Activated CD4-positive, alpha-beta memory T cell treated with anti-CD3 and anti-CD28 coated beads for 36 hours (primary cell): ENCODE results near the gene PDE4B. TPM values are rescaled to one million over a fixed set of nuclear protein-coding genes. Genes with fewer than 3 reads are reported as not detected.
A peak's percentile ranks its signal among the peaks of the same experiment; 100 is the strongest.

Experiments used
- CTCF ChIA-PET: fragments of 350-600 bp; sonication (Branson Sonifier 250); formaldehyde crosslinking; loops from one replicate; lab custom pipeline; 2021; ENCODE audit warnings: antibody characterized with exemption, inconsistent platforms; lab: Charles Lee
- POLR2A ChIA-PET: fragments of 350-600 bp; sonication (Branson Sonifier 250); formaldehyde crosslinking; loops from one replicate; lab custom pipeline; 2021; ENCODE audit warnings: antibody characterized with exemption; lab: Charles Lee
- DNase-seq: peaks from one replicate; pipeline ENCODE4 v3.0.0-alpha.2; 2020
- H3K27ac Mint-ChIP-seq: one replicate; pipeline ENCODE4 v1.8.0; 2021; ENCODE audit warnings: mixed read lengths
- H3K27me3 Mint-ChIP-seq: one replicate; pipeline ENCODE4 v1.8.0; 2021; ENCODE audit warnings: mixed read lengths
- H3K36me3 Mint-ChIP-seq: one replicate; pipeline ENCODE4 v1.8.0; 2021; ENCODE audit warnings: mixed read lengths
- H3K4me1 Mint-ChIP-seq: one replicate; pipeline ENCODE4 v1.8.0; 2021; ENCODE audit warnings: low read depth, mixed read lengths
- H3K4me3 Mint-ChIP-seq: one replicate; pipeline ENCODE4 v1.8.0; 2021; ENCODE audit warnings: mild to moderate bottlenecking, mixed read lengths
- H3K9me3 Mint-ChIP-seq: one replicate; pipeline ENCODE4 v1.8.0; 2021; ENCODE audit warnings: mixed read lengths
- intact Hi-C: fragments of 100-400 bp; cut with micrococcal nuclease; formaldehyde crosslinking; loops from one replicate; pipeline ENCODE4 v1.15.1; 2023
- total RNA-seq, 2 experiments: library from RNA; stranded (reverse); gene quantifications; one replicate each; pipeline ENCODE4 v1.2.3, GENCODE V29; 2021

The PDE4B gene
- total RNA-seq, 2 experiments from 2014 or later = 34.7 to 38.3 TPM

DNA sequence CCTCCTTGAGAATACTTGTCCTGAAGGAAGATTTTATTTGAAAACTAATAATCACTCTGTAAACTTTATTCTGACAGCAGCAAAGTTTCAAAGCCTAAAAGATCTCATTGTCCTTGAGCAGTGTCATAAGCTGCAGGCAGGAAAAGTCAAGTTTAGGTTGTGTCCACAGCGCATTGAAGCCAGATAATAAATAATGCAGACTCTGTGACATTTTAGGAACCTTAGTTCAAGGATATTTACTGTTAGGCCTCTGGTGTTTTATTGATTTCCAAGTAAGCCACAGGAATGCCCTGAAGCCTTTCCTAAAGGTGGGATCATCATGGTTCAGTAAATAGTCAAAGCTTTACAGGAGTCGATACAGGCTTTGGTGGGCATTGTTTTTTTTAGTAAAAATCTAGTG lies 384.8 kb downstream of the PDE4B start:
- ChIA-PET CTCF (no interaction called here), POLR2A (no interaction called here)
- H3K36me3 Mint-ChIP-seq = no peaks in the 10 kb centered on the region
- intact Hi-C loops = no loop called here
- peaks cover 6% of the 10 kb centered on the region for H3K27me3 Mint-ChIP-seq
- DNase-seq = no peak
- no peaks in the 10 kb centered on the region for H3K9me3 Mint-ChIP-seq
- peaks cover 9% of the 10 kb centered on the region for H3K4me1 Mint-ChIP-seq
- no peak overlapping the region for H3K4me3 Mint-ChIP-seq
- H3K27ac Mint-ChIP-seq = no peak overlapping the region

DNA sequence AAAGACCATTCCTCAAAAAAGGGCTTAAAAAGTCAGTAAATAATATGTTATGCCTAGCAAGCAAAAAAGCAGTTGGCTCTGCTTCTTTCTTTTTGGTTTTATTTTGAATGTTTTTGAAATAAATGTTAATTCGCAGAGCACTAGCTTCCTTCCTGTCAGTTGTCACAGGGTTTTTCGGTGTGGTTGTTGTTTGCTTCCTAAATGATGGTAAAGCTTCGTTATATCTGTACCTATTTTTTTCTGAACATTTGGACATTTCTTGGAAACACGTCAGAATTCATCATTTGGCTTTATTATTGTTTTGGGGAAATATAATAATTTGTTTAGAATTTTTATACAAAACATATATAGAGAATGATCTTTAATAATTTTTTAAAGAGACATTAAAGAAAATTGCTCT lies 389.3 kb downstream of the PDE4B start:
- no peak overlapping the region for H3K27ac Mint-ChIP-seq

DNA sequence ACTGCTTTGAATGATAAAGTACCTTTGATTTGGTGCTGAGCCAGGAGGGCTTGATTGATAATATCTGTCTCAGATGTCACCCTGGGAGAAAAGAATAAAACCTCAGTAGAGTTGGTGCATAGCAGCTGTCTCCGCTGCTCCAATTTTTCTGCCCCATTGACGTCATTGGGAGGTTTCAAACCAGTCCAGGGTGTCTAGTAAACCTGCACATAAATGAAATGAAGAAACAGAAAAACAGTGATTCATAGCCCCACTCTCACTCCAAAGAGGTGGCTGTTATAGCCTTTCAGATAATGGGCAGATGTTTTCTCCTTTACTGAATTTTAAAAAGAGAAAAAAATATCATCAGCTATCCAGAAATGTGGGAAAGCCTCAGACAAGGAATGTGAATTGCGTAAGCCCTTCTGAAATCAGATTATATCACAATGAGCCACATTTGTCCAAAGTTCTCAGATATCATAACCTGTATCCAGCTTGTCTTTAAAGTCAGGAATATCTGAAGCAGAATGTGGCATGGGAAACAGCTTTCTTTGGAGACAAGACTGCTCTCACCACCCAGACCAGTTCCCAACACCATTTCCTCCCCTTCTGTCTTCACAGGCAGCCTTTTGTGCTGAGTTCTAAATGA lies 390.0 kb downstream of the PDE4B start:
- intact Hi-C loops = loop anchor here (2.0 to 5.0 kb wide), 4 partner anchors 32 to 370 kb away; no protein-coding TSS in a partner anchor
- ChIA-PET CTCF (interaction anchor here (0.7 to 5.0 kb wide), 2 partner anchors 60 to 86 kb away, joined by 3 to 31 read pairs; no protein-coding TSS in a partner anchor), POLR2A (no interaction called here)
- Mint-ChIP-seq H3K27ac (no peak overlapping the region), H3K9me3 (no peaks in the 10 kb centered on the region), H3K4me1 (peaks cover 23% of the 10 kb centered on the region), H3K27me3 (peaks cover 7% of the 10 kb centered on the region), H3K36me3 (no peaks in the 10 kb centered on the region), H3K4me3 (no peak overlapping the region)
- DNase-seq = peak; percentile 66

More for the DNA sequence above, 389.3 kb downstream of the PDE4B start:
- intact Hi-C loops = loop anchor here (2.0 to 5.0 kb wide), 4 partner anchors 33 to 369 kb away; no protein-coding TSS in a partner anchor
- CTCF ChIA-PET = interaction anchor here (5.0 kb wide), 1 partner anchor 61 kb away, joined by 31 read pairs; no protein-coding TSS in a partner anchor
- no peaks in the 10 kb centered on the region for H3K36me3 Mint-ChIP-seq
- peaks cover 10% of the 10 kb centered on the region for H3K27me3 Mint-ChIP-seq
- no peak for DNase-seq
- H3K4me1 Mint-ChIP-seq = peaks cover 23% of the 10 kb centered on the region
- H3K4me3 Mint-ChIP-seq = no peak overlapping the region
- POLR2A ChIA-PET = no interaction called here
- no peaks in the 10 kb centered on the region for H3K9me3 Mint-ChIP-seq

DNA sequence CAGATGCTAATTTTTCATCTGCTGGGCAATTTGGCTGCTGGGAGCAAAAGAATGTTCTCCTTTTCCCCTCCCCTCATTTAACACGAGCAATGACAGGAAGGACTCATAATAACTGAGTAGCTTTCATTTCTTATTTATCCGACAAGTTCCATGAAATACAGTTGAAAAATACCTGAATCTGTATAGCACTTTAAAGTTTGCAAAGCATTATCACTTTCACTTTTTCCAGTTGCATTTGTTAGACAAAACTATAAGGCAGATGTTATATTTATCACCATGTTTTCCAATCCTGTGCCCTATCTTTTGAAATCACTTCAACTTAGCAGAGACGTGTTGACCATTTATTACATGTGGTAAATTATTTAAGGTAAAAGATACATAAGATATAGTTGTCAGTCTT lies 390.7 kb downstream of the PDE4B start:
- ChIA-PET POLR2A (interaction anchor here (0.6 kb wide), 1 partner anchor 344 kb away, joined by 3 read pairs; no protein-coding TSS in a partner anchor), CTCF (interaction anchor here (5.0 kb wide), 1 partner anchor 60 kb away, joined by 31 read pairs; no protein-coding TSS in a partner anchor)
- no peak for DNase-seq
- no peaks in the 10 kb centered on the region for H3K36me3 Mint-ChIP-seq
- no peaks in the 10 kb centered on the region for H3K9me3 Mint-ChIP-seq
- peaks cover 7% of the 10 kb centered on the region for H3K27me3 Mint-ChIP-seq
- no peak overlapping the region for H3K4me3 Mint-ChIP-seq
- peaks cover 23% of the 10 kb centered on the region for H3K4me1 Mint-ChIP-seq
- intact Hi-C loops = loop anchor here (2.0 to 5.0 kb wide), 4 partner anchors 31 to 371 kb away; no protein-coding TSS in a partner anchor
- H3K27ac Mint-ChIP-seq = no peak overlapping the region

DNA sequence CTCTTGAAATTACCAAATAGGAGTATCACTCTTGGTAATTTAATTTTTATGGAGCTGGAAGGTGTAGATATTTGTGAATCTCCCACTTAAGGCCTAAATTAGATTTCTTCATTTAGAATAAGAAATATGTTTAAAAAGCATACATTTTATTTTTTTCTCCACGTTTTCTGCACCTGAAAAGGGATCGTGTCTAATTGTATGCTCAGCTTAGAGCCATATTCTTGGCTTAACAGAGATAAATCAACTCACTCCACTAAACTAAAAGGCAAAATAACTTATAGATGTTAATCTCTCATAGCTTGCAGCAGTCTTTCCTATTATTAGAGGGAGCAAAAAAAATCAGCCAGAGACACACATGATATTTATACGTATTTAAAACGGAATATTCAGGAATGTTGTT lies 404.4 kb downstream of the PDE4B start:
- Mint-ChIP-seq H3K27me3 (no peaks in the 10 kb centered on the region), H3K4me3 (no peak overlapping the region), H3K9me3 (no peaks in the 10 kb centered on the region), H3K4me1 (no peaks in the 10 kb centered on the region), H3K36me3 (no peaks in the 10 kb centered on the region), H3K27ac (no peak overlapping the region)
- DNase-seq = no peak
- POLR2A ChIA-PET = no interaction called here
- intact Hi-C loops = no loop called here
- CTCF ChIA-PET = no interaction called here

DNA sequence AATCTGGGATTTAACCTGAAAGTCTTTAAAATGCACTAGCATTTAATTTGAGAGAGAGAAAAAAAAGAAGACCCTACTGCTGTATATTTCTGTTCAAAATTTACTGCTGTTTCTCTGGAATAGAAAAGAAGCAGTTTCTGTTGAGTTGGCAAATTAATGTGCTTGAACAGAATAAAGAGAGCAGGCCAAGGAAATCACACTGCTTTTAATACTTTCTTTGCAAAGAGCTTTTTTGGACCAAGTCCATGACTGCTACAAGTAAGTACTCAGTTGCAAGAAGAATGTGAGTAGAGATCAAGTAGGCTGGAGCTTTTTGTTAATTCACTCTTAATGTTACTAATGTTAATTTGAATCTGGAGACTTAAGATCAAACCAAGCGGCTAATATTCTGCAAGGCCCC lies 405.1 kb downstream of the PDE4B start:
- CTCF ChIA-PET = no interaction called here
- Mint-ChIP-seq H3K36me3 (no peaks in the 10 kb centered on the region), H3K27ac (no peak overlapping the region), H3K9me3 (no peaks in the 10 kb centered on the region), H3K4me3 (no peak overlapping the region), H3K27me3 (no peaks in the 10 kb centered on the region), H3K4me1 (no peaks in the 10 kb centered on the region)
- intact Hi-C loops = no loop called here
- POLR2A ChIA-PET = no interaction called here
- no peak for DNase-seq

DNA sequence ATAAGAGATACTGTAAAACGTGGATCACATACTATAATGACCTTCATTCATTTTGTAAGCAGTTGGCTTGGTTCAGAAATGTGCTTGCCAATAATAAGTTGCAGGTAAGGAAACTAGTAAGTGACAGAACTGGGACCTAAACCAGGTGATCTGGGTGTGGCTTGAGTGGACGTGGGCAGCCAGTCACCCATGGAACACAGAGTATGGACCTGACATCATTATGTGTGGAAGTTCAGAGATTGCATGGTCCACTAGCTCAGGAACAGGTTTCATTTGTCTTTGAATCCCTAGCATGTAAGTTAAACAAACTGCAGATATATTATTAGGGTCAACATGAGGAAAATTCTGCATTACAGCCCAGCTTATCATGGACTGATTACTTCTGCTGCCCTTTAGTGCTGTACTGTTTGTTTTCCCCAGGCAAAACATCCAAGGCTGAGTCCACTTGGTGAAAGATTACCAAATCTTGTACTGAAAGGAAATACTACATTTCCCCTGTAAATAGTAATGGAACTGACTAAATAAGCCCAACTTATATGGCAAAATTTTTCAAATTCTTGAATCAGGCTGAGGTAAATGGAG lies 414.0 kb downstream of the PDE4B start:
- ChIA-PET POLR2A (no interaction called here), CTCF (no interaction called here)
- intact Hi-C loops = no loop called here

DNA sequence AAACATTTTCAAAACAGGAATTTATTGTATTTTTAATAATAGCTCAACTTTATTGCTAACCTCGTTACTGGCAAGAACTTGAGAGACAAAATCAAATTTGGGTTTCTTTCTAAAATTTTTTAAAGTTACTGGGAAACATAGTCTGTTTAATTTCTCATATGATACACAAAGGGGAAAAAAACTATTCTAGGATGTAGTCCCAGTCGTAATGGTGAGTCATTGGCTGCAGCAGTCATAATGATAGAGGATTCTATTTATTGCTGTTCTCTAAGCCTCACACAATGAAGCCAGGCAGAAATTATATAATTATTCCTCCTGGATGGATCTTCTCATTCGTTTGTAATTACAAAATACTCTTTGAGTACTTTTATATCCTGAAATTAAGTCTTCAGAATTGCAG lies 414.8 kb downstream of the PDE4B start:
- intact Hi-C loops = no loop called here
- no peak overlapping the region for H3K4me3 Mint-ChIP-seq
- H3K4me1 Mint-ChIP-seq = peaks cover 4% of the 10 kb centered on the region
- POLR2A ChIA-PET = no interaction called here
- peaks cover 8% of the 10 kb centered on the region for H3K27me3 Mint-ChIP-seq
- no peak overlapping the region for H3K27ac Mint-ChIP-seq
- H3K9me3 Mint-ChIP-seq = peaks cover 7% of the 10 kb centered on the region
- CTCF ChIA-PET = interaction anchor here (1.0 kb wide), 1 partner anchor 239 kb away, joined by 3 read pairs; no protein-coding TSS in a partner anchor
- no peaks in the 10 kb centered on the region for H3K36me3 Mint-ChIP-seq
- DNase-seq = no peak

More for the DNA sequence above, 414.0 kb downstream of the PDE4B start:
- no peaks in the 10 kb centered on the region for H3K36me3 Mint-ChIP-seq
- peaks cover 4% of the 10 kb centered on the region for H3K4me1 Mint-ChIP-seq
- peaks cover 8% of the 10 kb centered on the region for H3K27me3 Mint-ChIP-seq
- peaks cover 7% of the 10 kb centered on the region for H3K9me3 Mint-ChIP-seq
- no peak overlapping the region for H3K4me3 Mint-ChIP-seq
- no peak for DNase-seq
- no peak overlapping the region for H3K27ac Mint-ChIP-seq

DNA sequence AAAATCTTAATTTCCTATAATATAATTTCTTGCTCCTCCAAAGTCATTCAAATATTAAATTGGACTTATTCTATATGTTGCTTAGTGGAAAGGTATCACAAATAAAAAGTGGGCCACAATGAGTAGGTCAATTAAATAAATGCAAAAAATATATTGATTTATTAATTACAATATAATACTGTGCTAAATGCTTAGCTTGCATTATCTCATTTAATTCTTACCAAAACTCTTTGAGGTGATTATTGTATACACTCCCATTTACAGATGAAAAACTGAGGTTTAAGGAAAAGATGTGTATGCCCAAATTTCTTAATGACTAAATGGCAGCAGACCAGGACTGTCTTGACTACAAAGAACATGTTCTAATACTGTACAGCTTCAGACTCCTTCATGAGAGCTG lies 415.9 kb downstream of the PDE4B start:
- Mint-ChIP-seq H3K36me3 (no peaks in the 10 kb centered on the region), H3K4me1 (peaks cover 4% of the 10 kb centered on the region), H3K4me3 (no peak overlapping the region), H3K27ac (no peak overlapping the region), H3K9me3 (peaks cover 7% of the 10 kb centered on the region), H3K27me3 (peaks cover 8% of the 10 kb centered on the region)
- DNase-seq = no peak
- ChIA-PET CTCF (interaction anchor here (0.9 to 1.3 kb wide), 2 partner anchors 34 to 238 kb away, joined by 5 read pairs; no protein-coding TSS in a partner anchor), POLR2A (no interaction called here)
- intact Hi-C loops = no loop called here

DNA sequence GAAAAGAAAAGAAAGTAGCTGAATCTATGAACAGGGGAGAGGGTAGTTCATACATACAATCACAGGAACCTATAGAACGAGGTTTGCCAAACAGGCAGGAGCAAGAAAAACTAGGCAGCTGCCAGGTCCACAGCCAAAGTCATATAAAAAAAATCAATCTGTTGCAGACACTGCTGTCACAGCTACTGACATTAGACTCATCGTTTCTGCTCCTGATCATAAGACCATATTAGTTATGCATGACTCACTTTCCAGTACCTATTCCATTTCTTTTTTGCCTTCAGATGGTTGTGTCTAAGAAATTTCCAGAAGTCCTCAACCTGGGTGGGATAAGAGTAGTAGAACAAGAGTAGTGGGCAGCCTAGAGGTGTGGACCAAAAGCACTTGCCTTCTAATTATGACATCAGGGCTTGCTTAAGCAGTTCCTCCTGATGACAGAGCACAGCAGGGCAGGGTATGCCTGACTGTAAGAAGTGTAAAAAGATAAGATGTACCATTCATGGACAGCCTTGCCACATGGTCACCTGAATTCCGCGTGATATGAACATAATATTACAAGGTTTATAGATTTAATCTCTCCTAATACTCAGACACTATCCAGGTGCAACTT lies 418.0 kb downstream of the PDE4B start:
- H3K4me1 Mint-ChIP-seq = peaks cover 10% of the 10 kb centered on the region
- ChIA-PET CTCF (no interaction called here), POLR2A (no interaction called here)
- H3K9me3 Mint-ChIP-seq = no peaks in the 10 kb centered on the region
- DNase-seq = no peak
- H3K36me3 Mint-ChIP-seq = no peaks in the 10 kb centered on the region
- no peak overlapping the region for H3K27ac Mint-ChIP-seq
- intact Hi-C loops = no loop called here
- H3K27me3 Mint-ChIP-seq = peaks cover 5% of the 10 kb centered on the region
- H3K4me3 Mint-ChIP-seq = no peak overlapping the region

DNA sequence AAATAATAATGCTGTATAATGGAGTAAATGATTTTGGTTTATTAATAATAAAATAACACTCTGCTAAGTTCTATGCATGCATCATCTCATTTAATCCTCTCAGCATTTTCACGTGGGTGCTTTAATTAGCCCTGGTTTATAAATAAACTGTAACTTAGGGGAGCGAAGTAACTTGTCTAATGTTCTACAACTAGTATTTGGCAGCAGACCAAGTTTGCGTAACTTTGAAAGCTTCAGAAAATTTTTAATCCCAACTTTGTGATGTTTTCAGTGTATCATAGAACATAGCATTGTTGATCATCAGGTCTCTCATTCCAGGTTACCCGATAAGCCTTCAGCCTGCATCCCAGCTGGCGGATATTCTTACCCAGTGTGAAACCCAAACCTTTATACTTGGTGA lies 418.8 kb downstream of the PDE4B start:
- Mint-ChIP-seq H3K4me3 (no peak overlapping the region), H3K27me3 (peaks cover 5% of the 10 kb centered on the region), H3K9me3 (no peaks in the 10 kb centered on the region), H3K36me3 (no peaks in the 10 kb centered on the region), H3K4me1 (peaks cover 10% of the 10 kb centered on the region), H3K27ac (no peak overlapping the region)
- DNase-seq = no peak
- intact Hi-C loops = no loop called here
- ChIA-PET CTCF (no interaction called here), POLR2A (no interaction called here)

DNA sequence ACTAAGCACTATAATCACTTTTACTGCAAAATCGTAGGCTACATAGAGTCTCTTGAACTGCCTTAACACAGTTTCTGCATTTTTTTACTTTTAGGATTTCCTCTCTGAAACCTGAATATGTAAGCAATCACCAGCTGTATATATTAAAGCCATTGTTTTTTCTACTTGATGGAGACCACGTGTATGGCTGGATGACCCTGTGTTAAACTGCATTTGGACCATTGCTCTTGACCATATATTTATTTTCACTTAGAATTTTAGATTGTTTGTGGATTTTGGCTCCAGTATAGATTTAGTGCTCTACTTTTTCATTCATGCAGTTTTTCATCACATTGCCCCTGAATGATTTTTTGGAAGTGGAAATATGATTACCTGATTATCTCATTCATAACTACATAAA lies 420.8 kb downstream of the PDE4B start:
- intact Hi-C loops = no loop called here
- no peak for DNase-seq
- CTCF ChIA-PET = no interaction called here
- POLR2A ChIA-PET = no interaction called here
- Mint-ChIP-seq H3K4me1 (peaks cover 10% of the 10 kb centered on the region), H3K9me3 (no peaks in the 10 kb centered on the region), H3K27ac (no peak overlapping the region), H3K27me3 (peaks cover 2% of the 10 kb centered on the region), H3K4me3 (no peak overlapping the region), H3K36me3 (no peaks in the 10 kb centered on the region)
